GM21825 (cell line): ENCODE data around the gene QSOX2.

Source experiments
- ATAC-seq: cut with Tn5 transposase; IDR thresholded peaks from one replicate; pipeline ENCODE4 v1.9.1; 2021; ENCODE audit warnings: mild to moderate bottlenecking, moderate library complexity; ENCODE audit not compliant: unreplicated experiment

The QSOX2 gene

GRCh38 chr9:136283291-136284235, 38.0 kb upstream of the QSOX2 start:
- peak; percentile 62 for ATAC-seq

GRCh38 chr9:136282272-136282861, 36.8 kb upstream of the QSOX2 start:
- ATAC-seq, result no peak

GRCh38 chr9:136281421-136282271, 36.0 kb upstream of the QSOX2 start:
- ATAC-seq, result no peak

GRCh38 chr9:136280535-136281315, 35.1 kb upstream of the QSOX2 start:
- ATAC-seq, result no peak

- ATAC-seq, result no peak
Observed at GRCh38 chr9:136279471-136279870, 33.9 kb upstream of the QSOX2 start.

GRCh38 chr9:136278894-136279293, 33.3 kb upstream of the QSOX2 start:
- ATAC-seq, result no peak

GRCh38 chr9:136278221-136278620, 32.6 kb upstream of the QSOX2 start:
- ATAC-seq, result no peak

GRCh38 chr9:136277746-136278145, 32.1 kb upstream of the QSOX2 start:
- ATAC-seq, result no peak

- no peak for ATAC-seq
Observed at GRCh38 chr9:136276716-136277115, 31.1 kb upstream of the QSOX2 start.

- ATAC-seq, result no peak
Observed at GRCh38 chr9:136275655-136276429, 30.2 kb upstream of the QSOX2 start.

GRCh38 chr9:136274786-136275654, 29.4 kb upstream of the QSOX2 start:
- no peak for ATAC-seq

GRCh38 chr9:136273921-136274785, 28.5 kb upstream of the QSOX2 start:
- no peak for ATAC-seq

GRCh38 chr9:136273244-136273865, 27.7 kb upstream of the QSOX2 start:
- no peak for ATAC-seq

GRCh38 chr9:136270173-136270705, 24.6 kb upstream of the QSOX2 start:
- no peak for ATAC-seq

- ATAC-seq, result no peak
Observed at GRCh38 chr9:136268735-136269134, 23.1 kb upstream of the QSOX2 start.

GRCh38 chr9:136268318-136268717, 22.7 kb upstream of the QSOX2 start:
- ATAC-seq, result no peak
